ENCODE data around the gene E2F3.

- TF ChIP-seq KDM1A (IDR thresholded peaks at IDR 0.05; ENCODE audit: low read depth) (no peak), EP300 (IDR thresholded peaks at IDR 0.05) (no peak), ESRRA (IDR thresholded peaks at IDR 0.05; ENCODE audit: borderline replicate concordance, low read length) (no peak), POLR2A (IDR thresholded peaks at IDR 0.05; ENCODE audit: low read length) (no peak), CEBPB (IDR thresholded peaks at IDR 0.05) (no peak), NR3C1 (IDR thresholded peaks at IDR 0.05) (no peak), RFX5 (IDR thresholded peaks at IDR 0.05) (no peak), MYC (IDR thresholded peaks at IDR 0.05; ENCODE audit: borderline replicate concordance, low read length) (no peak), MAX (IDR thresholded peaks at IDR 0.05) (no peak), CHD2 (IDR thresholded peaks at IDR 0.05; ENCODE audit: low read length, partially characterized antibody) (no peak), ELK1 (IDR thresholded peaks at IDR 0.05; ENCODE audit: low read depth, low read length) (no peak)
- TF ChIP-seq, protein P1, sequence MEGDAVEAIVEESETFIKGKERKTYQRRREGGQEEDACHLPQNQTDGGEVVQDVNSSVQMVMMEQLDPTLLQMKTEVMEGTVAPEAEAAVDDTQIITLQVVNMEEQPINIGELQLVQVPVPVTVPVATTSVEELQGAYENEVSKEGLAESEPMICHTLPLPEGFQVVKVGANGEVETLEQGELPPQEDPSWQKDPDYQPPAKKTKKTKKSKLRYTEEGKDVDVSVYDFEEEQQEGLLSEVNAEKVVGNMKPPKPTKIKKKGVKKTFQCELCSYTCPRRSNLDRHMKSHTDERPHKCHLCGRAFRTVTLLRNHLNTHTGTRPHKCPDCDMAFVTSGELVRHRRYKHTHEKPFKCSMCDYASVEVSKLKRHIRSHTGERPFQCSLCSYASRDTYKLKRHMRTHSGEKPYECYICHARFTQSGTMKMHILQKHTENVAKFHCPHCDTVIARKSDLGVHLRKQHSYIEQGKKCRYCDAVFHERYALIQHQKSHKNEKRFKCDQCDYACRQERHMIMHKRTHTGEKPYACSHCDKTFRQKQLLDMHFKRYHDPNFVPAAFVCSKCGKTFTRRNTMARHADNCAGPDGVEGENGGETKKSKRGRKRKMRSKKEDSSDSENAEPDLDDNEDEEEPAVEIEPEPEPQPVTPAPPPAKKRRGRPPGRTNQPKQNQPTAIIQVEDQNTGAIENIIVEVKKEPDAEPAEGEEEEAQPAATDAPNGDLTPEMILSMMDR (IDR thresholded peaks at IDR 0.05), result no peak
- TF ChIP-seq, protein P2, sequence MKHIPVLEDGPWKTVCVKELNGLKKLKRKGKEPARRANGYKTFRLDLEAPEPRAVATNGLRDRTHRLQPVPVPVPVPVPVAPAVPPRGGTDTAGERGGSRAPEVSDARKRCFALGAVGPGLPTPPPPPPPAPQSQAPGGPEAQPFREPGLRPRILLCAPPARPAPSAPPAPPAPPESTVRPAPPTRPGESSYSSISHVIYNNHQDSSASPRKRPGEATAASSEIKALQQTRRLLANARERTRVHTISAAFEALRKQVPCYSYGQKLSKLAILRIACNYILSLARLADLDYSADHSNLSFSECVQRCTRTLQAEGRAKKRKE (CRISPR knock-in tag; IDR thresholded peaks at IDR 0.05; ENCODE audit: low read depth), result no peak
- TF ChIP-seq, protein P3, sequence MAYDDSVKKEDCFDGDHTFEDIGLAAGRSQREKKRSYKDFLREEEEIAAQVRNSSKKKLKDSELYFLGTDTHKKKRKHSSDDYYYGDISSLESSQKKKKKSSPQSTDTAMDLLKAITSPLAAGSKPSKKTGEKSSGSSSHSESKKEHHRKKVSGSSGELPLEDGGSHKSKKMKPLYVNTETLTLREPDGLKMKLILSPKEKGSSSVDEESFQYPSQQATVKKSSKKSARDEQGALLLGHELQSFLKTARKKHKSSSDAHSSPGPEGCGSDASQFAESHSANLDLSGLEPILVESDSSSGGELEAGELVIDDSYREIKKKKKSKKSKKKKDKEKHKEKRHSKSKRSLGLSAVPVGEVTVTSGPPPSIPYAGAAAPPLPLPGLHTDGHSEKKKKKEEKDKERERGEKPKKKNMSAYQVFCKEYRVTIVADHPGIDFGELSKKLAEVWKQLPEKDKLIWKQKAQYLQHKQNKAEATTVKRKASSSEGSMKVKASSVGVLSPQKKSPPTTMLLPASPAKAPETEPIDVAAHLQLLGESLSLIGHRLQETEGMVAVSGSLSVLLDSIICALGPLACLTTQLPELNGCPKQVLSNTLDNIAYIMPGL (CRISPR knock-in tag; IDR thresholded peaks at IDR 0.05; ENCODE audit: borderline replicate concordance), result no peak
Measured at GRCh38 chr6:20379231-20379630, 22.4 kb upstream of the E2F3 start.

Data from A549 (cell line).